Inferior parietal cortex (tissue), 1 donor: Measurements from ENCODE around the gene ROBO1.
"Not testable (repeated sequence)": the region's sequence is repeated elsewhere in the genome, so short reads cannot be mapped to it uniquely, and the experiment has no call there.

Source experiments
- DNase-seq: peaks from one replicate; pipeline ENCODE4 v3.0.0-alpha.2; 2016; ENCODE audit errors: extremely low spot score

ROBO1 gene

DNA sequence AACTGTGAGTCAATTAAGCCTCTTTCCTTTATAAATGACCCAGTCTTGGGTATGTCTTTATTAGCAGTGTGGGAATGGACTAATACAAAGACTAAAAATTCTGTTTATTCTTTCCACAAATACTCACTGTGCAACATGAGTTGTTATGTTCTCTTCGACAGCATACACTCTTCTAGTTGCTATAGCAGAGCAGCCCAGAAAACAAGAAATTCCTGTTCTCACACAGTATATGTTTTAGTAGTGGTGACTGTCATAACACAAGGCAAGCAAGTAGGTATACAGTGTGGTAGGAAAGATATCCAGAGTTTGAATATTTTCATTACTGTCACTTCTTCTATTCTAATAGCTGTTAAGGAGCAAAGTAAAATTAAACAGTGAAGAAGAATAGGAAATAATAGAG lies 453.3 kb downstream of the ROBO1 start:
- no peak for DNase-seq

DNA sequence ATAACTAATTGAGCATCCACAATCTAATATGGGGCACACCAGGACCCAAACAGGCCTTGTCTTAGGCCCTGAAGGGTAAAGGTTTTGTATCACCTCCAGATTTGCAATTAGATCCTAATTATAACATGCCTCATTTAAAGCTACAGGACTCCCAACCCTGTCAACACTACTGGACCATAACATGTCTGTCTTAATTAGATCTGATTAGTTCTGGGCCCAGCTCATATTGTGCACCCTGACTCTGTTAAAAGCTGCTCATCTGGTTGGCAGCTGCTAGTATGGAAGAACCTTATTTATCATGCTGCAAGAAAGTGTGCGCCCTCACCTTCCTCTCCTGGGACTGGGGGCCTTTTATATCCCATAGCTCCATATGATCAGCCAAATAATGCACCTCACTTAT lies 457.8 kb downstream of the ROBO1 start:
- DNase-seq, result no peak

DNA sequence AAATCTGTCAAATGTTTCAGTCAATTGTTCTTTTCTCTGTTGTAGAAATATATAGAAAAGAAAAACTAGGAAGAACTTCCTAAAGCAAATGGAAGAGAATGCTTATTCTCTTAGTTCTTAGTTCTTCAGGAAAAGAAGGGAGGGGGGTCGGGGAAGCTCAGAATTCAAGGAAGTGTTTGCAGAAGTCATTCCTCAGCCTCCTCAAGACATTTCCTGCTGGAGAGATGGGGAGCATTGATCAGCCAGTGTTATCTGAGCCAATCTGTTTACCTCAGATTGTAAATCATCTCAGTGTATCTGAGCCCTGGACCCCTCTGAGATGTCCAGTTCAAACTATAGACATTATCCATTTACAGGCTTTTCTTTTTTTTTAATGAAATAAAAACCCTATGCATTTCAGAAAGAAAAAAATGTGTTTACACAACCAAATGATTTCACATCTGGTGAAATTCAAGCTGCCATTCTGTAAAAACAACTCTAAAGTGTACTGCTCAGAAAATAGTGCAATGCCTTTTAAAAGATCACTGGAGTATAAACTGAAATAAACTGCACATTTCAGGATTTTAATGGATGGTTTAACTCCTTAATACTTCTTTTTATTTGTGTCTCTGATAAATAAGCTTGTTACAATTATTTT lies 460.7 kb downstream of the ROBO1 start:
- no peak for DNase-seq

GRCh38 chr3:79299949-79300635 lies 467.7 kb downstream of the ROBO1 start:
- not testable (repeated sequence) for DNase-seq

DNA sequence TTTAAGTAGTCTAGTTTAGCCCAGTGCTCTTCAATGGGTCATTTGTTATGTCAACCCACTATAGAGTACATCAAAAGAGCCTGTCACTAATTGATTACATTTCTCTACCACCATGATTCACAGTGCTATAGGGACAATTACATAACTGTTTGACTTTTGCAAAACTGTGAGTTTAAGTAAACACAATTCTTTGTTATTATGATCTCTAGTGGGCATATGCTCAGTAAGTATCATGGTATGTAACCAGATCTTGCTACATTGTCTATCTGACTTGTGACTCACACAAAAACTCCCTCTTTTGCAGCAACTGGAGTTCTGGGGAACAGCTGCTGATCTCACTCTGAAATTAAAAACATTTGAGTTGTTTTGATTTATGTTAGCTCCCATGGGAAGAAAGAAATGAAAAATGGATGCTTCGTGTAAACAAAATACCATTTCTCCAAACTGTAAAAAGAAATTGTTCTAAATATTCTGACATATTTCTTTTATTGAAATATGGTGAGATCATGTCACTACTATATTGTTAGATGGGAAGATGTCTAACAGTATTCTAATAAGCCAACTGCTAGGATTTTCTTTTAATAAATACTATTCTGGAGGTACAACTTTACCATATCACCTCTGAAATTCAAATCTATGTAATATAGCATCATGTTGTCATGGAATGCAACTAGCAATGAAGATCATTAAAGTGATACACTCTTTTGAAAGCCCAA lies 470.4 kb downstream of the ROBO1 start:
- DNase-seq, result peak; percentile 4

DNA sequence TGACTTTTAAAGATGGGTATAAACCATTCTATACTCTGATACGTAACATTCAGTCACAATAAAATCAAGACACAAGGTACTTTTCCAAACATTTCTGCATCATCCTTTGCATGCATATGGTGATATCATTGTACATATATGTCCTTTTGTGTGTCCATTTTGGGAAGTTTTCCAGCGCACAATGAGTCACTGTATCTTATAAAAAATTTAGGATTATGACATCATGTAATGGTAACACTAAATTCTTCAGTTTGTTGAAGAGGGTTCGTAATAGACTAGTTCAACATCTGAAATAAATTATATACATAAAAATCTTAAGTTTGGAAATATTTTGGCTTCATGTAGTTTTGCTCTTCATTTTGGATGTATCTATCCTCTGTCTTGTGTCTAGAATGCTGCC lies 480.9 kb downstream of the ROBO1 start:
- DNase-seq, result no peak

- no peak for DNase-seq
These were observed 481.9 kb downstream of the ROBO1 start for GRCh38 chr3:79285871-79286270.

- DNase-seq, result no peak
These were observed 482.4 kb downstream of the ROBO1 start for GRCh38 chr3:79285380-79285779.

DNA sequence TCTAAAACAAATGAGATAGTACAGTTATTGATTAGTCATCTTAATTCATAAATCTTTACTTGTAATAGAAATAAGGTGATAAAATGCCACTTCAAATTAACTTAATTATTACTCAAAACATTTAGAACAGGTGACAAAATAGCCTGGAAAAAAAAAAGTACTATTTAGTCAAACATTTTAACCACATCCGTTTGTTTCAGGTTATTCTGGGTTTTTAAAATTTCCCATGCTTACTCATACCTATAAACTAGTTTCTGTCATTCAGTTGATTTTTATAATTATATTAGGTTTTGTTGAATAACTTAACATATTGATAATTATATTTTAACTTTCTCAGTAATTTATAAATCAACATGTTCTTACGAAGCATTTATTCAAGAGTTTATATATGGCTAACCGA lies 483.0 kb downstream of the ROBO1 start:
- DNase-seq, result no peak

DNA sequence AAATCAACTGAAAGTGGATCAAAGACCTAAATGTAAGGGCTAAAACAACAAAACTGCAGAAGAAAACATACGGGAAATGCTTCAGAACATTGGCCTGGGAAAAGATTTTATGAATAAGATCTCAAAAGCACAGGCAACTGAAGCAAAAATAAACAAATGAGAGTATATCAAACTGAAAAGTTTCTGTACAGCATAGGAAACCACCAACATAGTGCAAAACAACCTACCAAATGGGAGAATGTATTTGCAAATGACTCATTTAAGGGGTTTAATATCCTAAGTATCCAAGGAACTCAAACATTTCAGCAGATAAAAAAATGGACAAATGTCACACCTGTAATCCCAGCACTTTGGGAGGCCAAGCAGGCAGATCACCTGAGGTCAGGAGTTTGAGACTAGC lies 489.1 kb downstream of the ROBO1 start:
- DNase-seq, result no peak

GRCh38 chr3:79268422-79268821 lies 499.4 kb downstream of the ROBO1 start:
- DNase-seq, result no peak

DNA sequence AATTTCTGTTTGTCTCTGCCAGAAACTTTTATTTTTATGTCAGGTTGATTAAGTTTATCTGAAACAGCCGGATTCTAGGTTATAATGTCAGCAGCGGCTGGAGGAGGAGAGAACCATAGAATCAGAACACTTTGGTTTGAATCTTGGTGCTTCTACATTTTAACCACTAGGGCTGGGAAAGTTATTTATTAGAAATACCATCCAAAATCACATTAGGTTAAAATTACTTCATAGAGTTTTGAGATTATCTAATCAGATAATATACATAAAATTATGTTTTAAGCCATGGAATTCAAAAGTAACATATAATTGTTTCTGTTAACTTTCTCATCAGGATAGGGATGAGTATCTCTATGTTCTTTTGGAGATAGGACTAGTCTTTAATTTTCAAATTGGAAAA lies 502.9 kb downstream of the ROBO1 start:
- no peak for DNase-seq

- DNase-seq, result no peak
These were observed 504.4 kb downstream of the ROBO1 start for GRCh38 chr3:79263423-79263822.

DNA sequence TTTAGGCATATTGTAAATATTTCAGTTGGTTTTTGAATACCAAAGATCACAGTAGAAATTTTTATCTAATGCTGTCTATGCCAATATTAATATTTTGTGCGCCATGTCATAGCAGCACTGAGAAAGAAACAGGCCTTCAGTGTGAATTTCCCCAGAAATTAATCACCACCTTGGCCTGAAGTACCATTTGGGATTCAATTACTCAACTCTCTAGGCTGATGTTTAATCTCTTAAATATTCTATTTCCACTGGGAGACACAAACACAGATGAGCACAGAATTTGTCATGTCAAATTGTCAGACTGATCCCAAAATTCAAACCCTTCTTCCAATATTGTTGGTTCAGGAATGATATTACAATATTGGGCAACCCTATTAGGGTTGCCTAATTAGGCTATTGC lies 509.3 kb downstream of the ROBO1 start:
- no peak for DNase-seq

DNA sequence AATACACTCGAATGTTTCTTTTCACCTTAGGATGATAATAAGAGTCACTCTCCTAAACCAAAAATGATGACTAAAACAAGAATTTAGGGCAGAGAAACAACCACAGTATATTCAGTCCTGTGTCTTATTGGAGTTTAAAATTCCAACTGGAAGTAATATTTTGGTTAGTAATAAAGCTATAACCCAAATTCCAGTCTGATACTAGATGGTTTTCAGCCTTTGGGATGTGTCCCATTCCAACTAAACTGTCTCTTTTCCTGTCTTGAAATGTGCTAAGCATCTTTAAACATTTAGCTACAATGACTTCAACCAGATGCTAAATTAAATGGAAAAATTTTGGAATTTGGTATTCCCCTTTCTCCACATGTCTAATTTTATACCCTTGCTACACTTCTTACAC lies 510.0 kb downstream of the ROBO1 start:
- DNase-seq, result no peak

DNA sequence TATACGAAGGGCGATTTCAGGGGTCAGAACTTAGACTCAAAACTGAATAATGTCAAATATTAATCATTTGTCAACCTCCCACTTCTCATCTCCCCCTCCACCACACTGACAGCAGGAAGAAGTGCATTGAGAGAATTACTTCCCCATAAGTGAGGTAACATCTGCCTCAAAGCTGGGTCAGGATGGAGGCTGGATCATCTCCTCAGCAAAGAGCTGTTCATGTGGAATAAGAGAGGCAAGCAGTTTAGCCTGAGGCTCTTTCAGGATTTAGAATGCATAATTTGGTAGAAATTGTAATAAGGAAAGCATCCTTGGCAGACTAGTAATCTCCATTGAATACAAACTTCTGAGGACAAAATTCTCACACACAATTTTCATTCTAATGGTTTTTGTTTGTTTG lies 512.1 kb downstream of the ROBO1 start:
- no peak for DNase-seq

GRCh38 chr3:79255292-79255691 lies 512.5 kb downstream of the ROBO1 start:
- DNase-seq, result no peak

DNA sequence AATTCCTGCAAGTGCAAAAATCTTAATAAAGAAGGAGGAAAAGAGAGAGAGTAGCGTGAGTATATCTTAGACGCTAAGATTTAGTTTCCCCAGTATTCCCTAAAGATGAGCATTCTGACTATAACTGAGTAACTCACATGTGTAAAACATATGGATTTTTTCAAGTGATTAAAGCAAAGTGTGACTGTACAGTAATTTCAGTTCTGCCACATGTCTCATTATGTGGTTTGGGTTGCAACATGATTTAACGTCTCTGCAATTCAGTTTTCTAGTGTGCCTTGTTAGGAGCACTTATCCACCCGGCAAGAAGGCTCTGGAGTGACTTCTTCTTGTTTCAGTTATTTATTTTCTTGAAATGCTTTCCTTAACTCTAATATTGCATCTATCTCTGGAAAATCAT lies 514.1 kb downstream of the ROBO1 start:
- no peak for DNase-seq

DNA sequence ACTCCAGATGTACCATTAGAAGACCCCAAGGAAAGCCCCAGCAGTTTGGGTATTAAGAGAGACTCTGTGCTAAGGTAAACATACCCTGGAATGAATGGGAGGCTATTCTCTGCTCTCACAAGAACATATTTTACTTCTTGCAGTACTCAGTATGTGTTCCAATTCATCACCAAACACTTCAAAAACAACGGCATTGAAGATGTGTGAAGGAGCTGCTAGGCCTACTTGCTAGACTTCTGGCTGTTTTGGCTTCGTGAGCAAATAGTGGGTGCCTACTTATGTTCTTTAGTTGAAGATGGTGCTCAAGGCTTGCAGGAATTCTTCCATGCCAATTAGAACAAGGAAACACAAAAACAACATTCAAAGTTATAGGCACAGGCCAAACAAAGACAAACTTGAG lies 514.5 kb downstream of the ROBO1 start:
- DNase-seq, result peak; percentile 20

DNA sequence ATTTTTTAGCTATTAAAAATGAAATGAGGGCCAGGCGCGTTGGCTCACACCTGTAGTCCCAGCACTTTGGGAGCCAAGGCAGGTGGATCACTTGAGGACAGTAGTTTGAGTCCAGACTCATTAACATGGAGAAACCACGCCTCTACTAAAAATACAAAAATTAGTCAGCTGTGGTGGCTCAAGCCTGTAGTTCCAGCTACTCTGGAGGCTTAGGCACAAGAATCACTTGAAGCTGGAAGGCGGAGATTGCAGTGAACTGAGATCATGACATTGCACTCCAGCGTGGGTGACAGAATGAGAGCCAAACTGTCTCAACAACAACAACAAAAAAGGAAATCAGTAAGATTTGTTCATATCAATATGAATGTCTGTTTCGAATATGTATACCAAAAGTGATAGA lies 517.1 kb downstream of the ROBO1 start:
- no peak for DNase-seq

DNA sequence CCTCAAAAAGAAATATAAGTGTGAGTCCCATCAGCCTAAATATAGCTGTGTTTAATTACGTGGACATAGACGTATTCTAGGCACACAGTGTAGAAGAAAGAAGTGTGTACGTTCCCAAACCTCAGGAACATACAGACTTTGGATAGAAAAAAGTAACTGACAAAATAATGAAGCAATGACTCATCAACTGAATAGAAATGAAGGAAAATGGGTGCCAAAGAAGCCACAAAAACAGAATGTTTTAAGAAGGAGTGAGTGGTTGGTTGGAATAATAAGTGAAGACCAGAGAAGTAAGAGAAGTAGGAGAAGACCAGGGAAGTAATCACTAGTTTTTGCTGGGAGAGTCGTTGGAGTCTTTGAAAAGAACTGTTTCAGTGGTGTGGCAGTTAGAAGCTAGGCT lies 518.1 kb downstream of the ROBO1 start:
- peak; percentile 19 for DNase-seq

DNA sequence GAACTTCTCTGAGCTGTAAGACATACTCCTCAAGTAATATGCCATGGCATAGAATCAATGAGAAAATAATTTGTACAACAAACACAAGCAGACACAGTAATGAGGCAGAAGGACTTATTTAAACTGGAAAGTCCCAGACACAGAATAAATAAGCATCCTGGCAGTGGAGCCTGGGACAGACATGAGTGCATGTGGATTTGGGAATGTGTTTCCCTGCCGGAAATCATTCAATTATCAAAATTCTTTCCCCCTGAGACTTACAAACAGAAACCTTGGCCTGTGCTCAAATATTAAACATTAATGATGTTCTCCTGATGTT lies 520.1 kb downstream of the ROBO1 start:
- no peak for DNase-seq
